OCI-LY1 (cell line): ENCODE measurements around the gene LSM4.

Experiments
- H2AFZ ChIP-seq: fragments of 200-600 bp; sonication (generic), shearing (Covaris generic); 2 replicates; pipeline ENCODE4 v1.6.0; 2014; ENCODE audit warnings: antibody characterized with exemption, mild to moderate bottlenecking, low read length
- H3F3A ChIP-seq: fragments of 200-600 bp; sonication (generic), shearing (Covaris generic); 2 replicates; pipeline ENCODE4 v1.6.0; 2014; ENCODE audit warnings: mild to moderate bottlenecking, antibody characterized with exemption, low read length, moderate library complexity; ENCODE audit not compliant: insufficient read depth
- H3K27ac ChIP-seq: fragments of 200-600 bp; sonication (generic); 2 replicates; pipeline ENCODE4 v1.5.1; 2014; ENCODE audit warnings: low read length, mixed run types, mild to moderate bottlenecking, low read depth; ENCODE audit not compliant: poor library complexity, severe bottlenecking
- H3K27me3 ChIP-seq: fragments of 200-600 bp; sonication (generic); 2 replicates; pipeline ENCODE4 v1.6.0; 2014; ENCODE audit warnings: antibody characterized with exemption, mild to moderate bottlenecking, low read length, moderate library complexity; ENCODE audit not compliant: insufficient read depth
- H3K36me3 ChIP-seq: fragments of 200-600 bp; sonication (generic); 2 replicates; pipeline ENCODE4 v1.6.1; 2014; ENCODE audit warnings: mild to moderate bottlenecking, antibody characterized with exemption, low read length, moderate library complexity, mixed read lengths; ENCODE audit not compliant: insufficient read depth
- H3K4me1 ChIP-seq: fragments of 200-600 bp; sonication (generic); 2 replicates; pipeline ENCODE4 v1.5.1; 2014; ENCODE audit warnings: mild to moderate bottlenecking, low read length, moderate library complexity; ENCODE audit not compliant: insufficient read depth, severe bottlenecking
- H3K4me2 ChIP-seq: fragments of 200-600 bp; sonication (generic), shearing (Covaris generic); 2 replicates; pipeline ENCODE4 v1.6.1; 2014; ENCODE audit warnings: low read length
- H3K4me3 ChIP-seq: fragments of 200-600 bp; sonication (generic); 2 replicates; pipeline ENCODE4 v1.5.1; 2014; ENCODE audit warnings: low read length, low read depth, mild to moderate bottlenecking, mixed read lengths; ENCODE audit not compliant: poor library complexity, severe bottlenecking
- H3K79me2 ChIP-seq: fragments of 200-600 bp; shearing (Covaris generic); 2 replicates; pipeline ENCODE4 v1.6.1; 2016; ENCODE audit warnings: mixed run types, low read length, mixed read lengths; ENCODE audit not compliant: insufficient read depth
- H3K9ac ChIP-seq: fragments of 200-600 bp; sonication (generic), shearing (Covaris generic); 2 replicates; pipeline ENCODE4 v1.6.1; 2014; ENCODE audit warnings: mild to moderate bottlenecking, low read length, mixed read lengths
- H3K9me2 ChIP-seq: fragments of 200-600 bp; sonication (generic), shearing (Covaris generic); 2 replicates; pipeline ENCODE4 v1.6.1; 2014; ENCODE audit warnings: low read depth, mild to moderate bottlenecking, low read length, mixed read lengths
- H3K9me3 ChIP-seq: fragments of 200-600 bp; shearing (Covaris generic); 2 replicates; pipeline ENCODE4 v1.6.1; 2014; ENCODE audit warnings: low read length, mixed read lengths
- H4K20me1 ChIP-seq: fragments of 200-600 bp; sonication (generic), shearing (Covaris generic); 2 replicates; pipeline ENCODE4 v1.6.0; 2016; ENCODE audit warnings: mild to moderate bottlenecking, low read length; ENCODE audit not compliant: insufficient read depth
- CTCF ChIP-seq: fragments of 200-600 bp; sonication (generic), shearing (Covaris generic); IDR thresholded peaks from 2 replicates; pipeline ENCODE4 v1.5.1; 2017; ENCODE audit warnings: mild to moderate bottlenecking, antibody characterized with exemption, low read length, moderate library complexity, mixed read lengths
- EZH2 ChIP-seq: fragments of 200-600 bp; sonication (generic), shearing (Covaris generic); IDR thresholded peaks from 2 replicates; pipeline ENCODE4 v1.8.0; 2017; ENCODE audit warnings: borderline replicate concordance, mixed run types, mild to moderate bottlenecking, antibody characterized with exemption, low read length, moderate library complexity, mixed read lengths

Gene LSM4

DNA sequence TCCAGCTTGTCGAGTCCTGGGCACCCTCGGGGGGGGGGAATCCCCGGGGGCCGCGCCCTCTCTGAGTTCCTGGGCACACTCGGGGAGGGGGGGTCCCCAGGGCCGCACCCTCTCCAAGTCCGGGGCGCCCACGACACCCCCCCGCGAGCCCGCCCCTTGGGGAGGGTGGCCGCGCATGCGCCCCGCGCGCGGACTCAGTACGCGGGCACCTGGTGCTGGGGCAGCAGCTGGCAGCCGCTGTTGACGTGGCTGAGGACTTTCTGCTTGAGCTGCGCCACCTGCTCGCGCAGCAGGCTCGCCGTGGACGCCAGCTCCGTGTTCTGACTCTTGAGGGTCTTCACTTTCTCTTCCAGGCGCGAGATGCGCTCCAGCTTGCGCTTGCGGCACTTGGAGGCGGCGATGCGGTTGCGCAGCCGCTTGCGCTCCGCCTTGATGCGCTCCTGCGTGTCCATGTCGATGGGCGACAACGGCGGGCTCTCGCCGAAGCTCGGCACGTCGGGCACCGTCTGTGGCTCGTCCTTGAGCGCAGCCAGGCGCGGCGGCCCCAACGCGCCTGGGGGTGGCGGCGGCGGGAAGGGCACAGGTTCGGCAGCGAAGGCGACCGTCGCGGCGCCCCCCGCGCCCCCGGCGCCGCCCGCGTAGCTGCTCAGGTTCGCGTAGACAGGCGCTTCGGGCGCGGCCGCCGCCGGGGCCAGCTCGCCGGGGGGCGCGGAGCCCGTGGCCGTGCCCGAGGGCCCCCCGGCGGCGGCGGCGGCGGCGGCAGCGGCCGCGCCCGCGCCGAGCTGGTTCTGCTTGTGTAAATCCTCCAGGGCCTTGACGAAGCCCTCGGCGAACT lies 42.4 kb downstream of the LSM4 start:
- H3K9ac ChIP-seq, result peak overlapping the region; percentile 76
- peak overlapping the region; percentile 88 for H3K27ac ChIP-seq
- no peaks in the 10 kb centered on the region for H4K20me1 ChIP-seq
- H3K4me1 ChIP-seq, result peaks cover 20% of the 10 kb centered on the region
- H3K9me2 ChIP-seq, result no peaks in the 10 kb centered on the region
- H3K4me3 ChIP-seq, result peak overlapping the region; percentile 68
- H3F3A ChIP-seq, result no peaks in the 10 kb centered on the region
- no peaks in the 10 kb centered on the region for H3K27me3 ChIP-seq
- H3K9me3 ChIP-seq, result no peaks in the 10 kb centered on the region
- TF ChIP-seq CTCF (no peak), EZH2 (no peak)
- H3K79me2 ChIP-seq, result no peaks in the 10 kb centered on the region
- no peak overlapping the region for H2AFZ ChIP-seq
- peak overlapping the region; percentile 71 for H3K4me2 ChIP-seq
- H3K36me3 ChIP-seq, result peaks cover 5% of the 10 kb centered on the region; the same call in 1 of the 2 replicates

DNA sequence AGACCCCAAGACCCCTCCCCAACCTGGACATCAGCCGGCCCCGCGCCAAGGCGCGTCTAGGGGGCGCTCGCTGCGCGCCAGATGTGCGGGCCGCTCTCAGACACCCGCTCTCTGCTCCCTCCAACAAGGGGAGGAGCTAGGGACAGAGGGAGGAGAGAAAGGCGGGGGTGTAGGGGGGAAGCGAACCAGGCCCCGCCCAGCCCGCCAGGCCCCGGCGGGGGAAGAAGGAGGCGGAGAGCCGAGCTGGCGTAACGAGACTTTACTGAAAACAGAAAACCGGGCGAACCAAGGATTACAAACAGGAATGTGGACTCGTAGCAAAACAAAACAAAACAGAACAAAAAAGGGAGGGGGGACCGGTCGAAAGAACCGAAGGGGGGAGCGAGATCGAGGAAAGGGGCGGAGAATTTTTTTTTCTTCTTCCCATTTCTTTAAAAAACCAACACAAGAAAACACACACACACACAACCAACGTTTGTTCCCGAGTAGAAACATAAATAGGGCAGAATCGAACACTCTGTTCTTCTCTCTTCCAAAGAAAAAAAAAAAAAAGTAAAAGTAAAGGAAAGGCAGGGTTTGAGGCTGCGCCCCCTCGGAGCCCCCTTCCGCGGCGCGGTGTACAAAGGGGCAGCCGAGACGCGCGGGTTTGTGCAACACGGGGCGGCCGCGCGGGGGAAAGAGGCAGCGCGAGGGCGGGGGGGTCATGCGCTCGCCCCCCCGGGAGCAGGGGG lies 43.2 kb downstream of the LSM4 start:
- Histone ChIP-seq H3K9me3 (no peaks in the 10 kb centered on the region), H3K9me2 (no peaks in the 10 kb centered on the region), H3K27ac (peak overlapping the region; percentile 88), H3K4me2 (peak overlapping the region; percentile 60), H3K9ac (peak overlapping the region; percentile 64), H3K4me1 (peaks cover 20% of the 10 kb centered on the region), H4K20me1 (no peaks in the 10 kb centered on the region), H3K27me3 (no peaks in the 10 kb centered on the region), H3K79me2 (no peaks in the 10 kb centered on the region), H3F3A (no peaks in the 10 kb centered on the region), H3K4me3 (peak overlapping the region; percentile 63), H3K36me3 (peaks cover 5% of the 10 kb centered on the region; the same call in 1 of the 2 replicates), H2AFZ (no peak overlapping the region)
- TF ChIP-seq EZH2 (no peak), CTCF (peak; percentile 99)

GRCh38 chr19:18279266-18279515 lies 43.7 kb downstream of the LSM4 start:
- Histone ChIP-seq H3K27me3 (no peaks in the 10 kb centered on the region), H4K20me1 (no peaks in the 10 kb centered on the region), H3K4me2 (peak overlapping the region; percentile 60), H3K9me3 (no peaks in the 10 kb centered on the region), H2AFZ (no peak overlapping the region), H3K4me3 (peak overlapping the region; percentile 63), H3K9me2 (no peaks in the 10 kb centered on the region), H3K27ac (peak overlapping the region; percentile 88), H3K9ac (peak overlapping the region; percentile 8; the same call in 1 of the 2 replicates), H3K79me2 (no peaks in the 10 kb centered on the region), H3F3A (no peaks in the 10 kb centered on the region), H3K36me3 (peaks cover 5% of the 10 kb centered on the region; the same call in 1 of the 2 replicates), H3K4me1 (peaks cover 20% of the 10 kb centered on the region)
- TF ChIP-seq EZH2 (no peak), CTCF (no peak)
